C4-2B (cell line): ENCODE data around the gene GATA5.

ENCODE experiments used
- ZFX ChIP-seq: fragments of 450-650 bp; IDR thresholded peaks from 2 replicates; pipeline ENCODE4 v1.6.1; 2017
- TF ChIP-seq, protein P1 (sequence below): fragments of 450-650 bp; conservative IDR thresholded peaks from 2 replicates; pipeline ENCODE4 v1.5.1; 2017; ENCODE audit warnings: mild to moderate bottlenecking

DNA sequence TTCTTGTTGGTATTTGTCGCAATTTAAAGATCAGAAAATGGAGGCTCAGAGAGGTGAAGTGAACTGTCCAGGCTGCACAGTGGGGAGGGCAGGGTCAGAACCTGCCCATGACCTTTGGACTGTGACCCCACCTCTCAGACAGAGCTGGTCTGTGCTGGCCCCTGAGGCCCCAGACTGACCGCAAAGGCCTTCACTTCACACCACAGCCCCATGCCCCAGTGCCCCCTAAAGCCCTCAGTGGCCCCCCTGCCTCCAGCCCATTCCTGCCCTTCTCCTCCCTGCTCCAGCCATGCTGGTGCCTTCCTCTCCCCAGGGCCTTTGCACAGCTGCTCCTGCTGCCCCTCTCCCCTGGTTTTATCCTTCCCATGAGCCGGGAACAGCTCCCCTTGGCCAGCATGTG, 39.1 kb downstream of the GATA5 start:
- TF ChIP-seq, protein P1, sequence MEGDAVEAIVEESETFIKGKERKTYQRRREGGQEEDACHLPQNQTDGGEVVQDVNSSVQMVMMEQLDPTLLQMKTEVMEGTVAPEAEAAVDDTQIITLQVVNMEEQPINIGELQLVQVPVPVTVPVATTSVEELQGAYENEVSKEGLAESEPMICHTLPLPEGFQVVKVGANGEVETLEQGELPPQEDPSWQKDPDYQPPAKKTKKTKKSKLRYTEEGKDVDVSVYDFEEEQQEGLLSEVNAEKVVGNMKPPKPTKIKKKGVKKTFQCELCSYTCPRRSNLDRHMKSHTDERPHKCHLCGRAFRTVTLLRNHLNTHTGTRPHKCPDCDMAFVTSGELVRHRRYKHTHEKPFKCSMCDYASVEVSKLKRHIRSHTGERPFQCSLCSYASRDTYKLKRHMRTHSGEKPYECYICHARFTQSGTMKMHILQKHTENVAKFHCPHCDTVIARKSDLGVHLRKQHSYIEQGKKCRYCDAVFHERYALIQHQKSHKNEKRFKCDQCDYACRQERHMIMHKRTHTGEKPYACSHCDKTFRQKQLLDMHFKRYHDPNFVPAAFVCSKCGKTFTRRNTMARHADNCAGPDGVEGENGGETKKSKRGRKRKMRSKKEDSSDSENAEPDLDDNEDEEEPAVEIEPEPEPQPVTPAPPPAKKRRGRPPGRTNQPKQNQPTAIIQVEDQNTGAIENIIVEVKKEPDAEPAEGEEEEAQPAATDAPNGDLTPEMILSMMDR: no peak
- no peak for TF ChIP-seq ZFX
